GM21529 (cell line): ENCODE data around the gene KRTAP3-3.

Source experiments
- ATAC-seq: cut with Tn5 transposase; IDR thresholded peaks from one replicate; pipeline ENCODE4 v1.9.1; 2021; ENCODE audit not compliant: unreplicated experiment

The KRTAP3-3 gene

GRCh38 chr17:40961591-40961990 is 32.4 kb downstream of the KRTAP3-3 start:
- no peak for ATAC-seq

GRCh38 chr17:40960144-40960543 is 33.8 kb downstream of the KRTAP3-3 start:
- no peak for ATAC-seq

- no peak for ATAC-seq
These were observed 35.6 kb downstream of the KRTAP3-3 start for GRCh38 chr17:40958086-40958953.

- no peak for ATAC-seq
These were observed 37.3 kb downstream of the KRTAP3-3 start for GRCh38 chr17:40956401-40957254.

GRCh38 chr17:40953881-40954280 is 40.1 kb downstream of the KRTAP3-3 start:
- no peak for ATAC-seq

GRCh38 chr17:40952661-40953060 is 41.3 kb downstream of the KRTAP3-3 start:
- ATAC-seq, result no peak

- no peak for ATAC-seq
These were observed 41.8 kb downstream of the KRTAP3-3 start for GRCh38 chr17:40952154-40952553.

- ATAC-seq, result no peak
These were observed 42.8 kb downstream of the KRTAP3-3 start for GRCh38 chr17:40951011-40951622.

GRCh38 chr17:40950176-40950575 is 43.8 kb downstream of the KRTAP3-3 start:
- no peak for ATAC-seq

GRCh38 chr17:40949418-40949817 is 44.5 kb downstream of the KRTAP3-3 start:
- ATAC-seq, result no peak

GRCh38 chr17:40947929-40948328 is 46.0 kb downstream of the KRTAP3-3 start:
- no peak for ATAC-seq

GRCh38 chr17:40945414-40945813 is 48.5 kb downstream of the KRTAP3-3 start:
- ATAC-seq, result no peak

GRCh38 chr17:40944531-40944930 is 49.4 kb downstream of the KRTAP3-3 start:
- ATAC-seq, result no peak
